Measurements from ENCODE around the gene KRT17.

DNA sequence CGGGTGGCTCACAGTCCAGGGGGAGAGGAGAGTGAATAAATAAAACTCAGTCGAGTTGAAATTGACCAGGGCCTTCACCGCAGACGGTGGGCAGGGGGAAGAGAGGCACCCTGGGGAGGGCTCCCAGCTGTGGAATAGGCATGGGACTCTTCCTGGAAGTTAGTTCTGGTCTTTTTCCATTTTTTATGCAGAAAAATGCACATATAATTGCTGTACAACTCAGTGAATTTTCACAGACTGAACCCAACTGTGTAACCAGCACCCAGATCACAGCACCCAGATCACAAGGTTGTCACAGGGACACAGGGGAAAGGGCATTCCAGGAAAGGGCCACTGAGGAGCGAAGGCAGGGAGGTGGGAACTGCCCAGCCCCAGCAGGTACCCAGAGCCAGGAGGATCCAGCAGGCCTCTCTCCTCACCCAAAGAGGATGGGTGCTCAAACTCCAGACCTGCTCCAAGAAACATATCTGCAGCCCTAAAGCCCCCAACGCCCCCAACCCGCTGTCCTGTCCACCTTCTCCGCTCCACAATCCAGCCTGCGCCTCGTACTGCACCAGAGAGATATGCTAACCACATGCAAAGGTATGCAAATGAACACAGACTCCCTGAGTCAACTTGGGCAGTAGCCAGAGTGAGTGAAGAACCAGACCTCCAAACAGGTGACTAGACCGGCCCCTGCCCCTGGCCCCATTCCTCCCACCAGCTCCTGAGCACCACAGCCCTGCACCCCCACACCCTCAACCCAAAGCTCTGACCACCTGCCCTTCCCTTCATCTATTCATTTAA lies 35.2 kb upstream of the KRT17 start:
- TF ChIP-seq, protein P1, sequence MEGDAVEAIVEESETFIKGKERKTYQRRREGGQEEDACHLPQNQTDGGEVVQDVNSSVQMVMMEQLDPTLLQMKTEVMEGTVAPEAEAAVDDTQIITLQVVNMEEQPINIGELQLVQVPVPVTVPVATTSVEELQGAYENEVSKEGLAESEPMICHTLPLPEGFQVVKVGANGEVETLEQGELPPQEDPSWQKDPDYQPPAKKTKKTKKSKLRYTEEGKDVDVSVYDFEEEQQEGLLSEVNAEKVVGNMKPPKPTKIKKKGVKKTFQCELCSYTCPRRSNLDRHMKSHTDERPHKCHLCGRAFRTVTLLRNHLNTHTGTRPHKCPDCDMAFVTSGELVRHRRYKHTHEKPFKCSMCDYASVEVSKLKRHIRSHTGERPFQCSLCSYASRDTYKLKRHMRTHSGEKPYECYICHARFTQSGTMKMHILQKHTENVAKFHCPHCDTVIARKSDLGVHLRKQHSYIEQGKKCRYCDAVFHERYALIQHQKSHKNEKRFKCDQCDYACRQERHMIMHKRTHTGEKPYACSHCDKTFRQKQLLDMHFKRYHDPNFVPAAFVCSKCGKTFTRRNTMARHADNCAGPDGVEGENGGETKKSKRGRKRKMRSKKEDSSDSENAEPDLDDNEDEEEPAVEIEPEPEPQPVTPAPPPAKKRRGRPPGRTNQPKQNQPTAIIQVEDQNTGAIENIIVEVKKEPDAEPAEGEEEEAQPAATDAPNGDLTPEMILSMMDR (conservative IDR thresholded peaks at IDR 0.05): no peak
- no peak for TF ChIP-seq EZH2 (IDR thresholded peaks at IDR 0.05; ENCODE audit: low read depth)

Measured in PC-9 (cell line).